Right kidney (tissue), 9 donors: ENCODE results near the gene CD81.
"Not testable (repeated sequence)": the region's sequence is repeated elsewhere in the genome, so short reads cannot be mapped to it uniquely, and the experiment has no call there.

Source experiments
- DNase-seq: peaks from one replicate; pipeline ENCODE4 v3.0.0-alpha.2; 2016
- long read RNA-seq, 8 donors: transcript quantifications; one replicate each; lab custom pipeline, GENCODE V29; 2026

Gene CD81
- long read RNA-seq, donor 1, transcript CD81-207 (6 exons, 890 nt), result minor isoform, 5 of 380 reads
- long read RNA-seq, donor 1, transcript CD81-201 (8 exons, 1,520 nt), result major isoform, 312 of 380 reads
- long read RNA-seq, donor 1, transcript CD81-204 (5 exons, 940 nt), result minor isoform, 7 of 380 reads
- long read RNA-seq, donor 1, partial matches to known transcripts, result 26 of 380 reads
- long read RNA-seq, donor 1, other reads (novel, unspliced or antisense), result 27 of 380 reads
- long read RNA-seq, donor 2, transcript CD81-206 (2 exons, 898 nt), result minor isoform, 5 of 370 reads
- long read RNA-seq, donor 2, transcript CD81-201 (8 exons, 1,520 nt), result major isoform, 229 of 370 reads
- long read RNA-seq, donor 2, partial matches to known transcripts, result 117 of 370 reads
- long read RNA-seq, donor 2, other reads (novel, unspliced or antisense), result 13 of 370 reads
- long read RNA-seq, donor 3, transcript CD81-204 (5 exons, 940 nt), result minor isoform, 16 of 308 reads
- long read RNA-seq, donor 3, transcript CD81-201 (8 exons, 1,520 nt), result major isoform, 194 of 308 reads
- long read RNA-seq, donor 3, transcript CD81-206 (2 exons, 898 nt), result minor isoform, 6 of 308 reads
- long read RNA-seq, donor 3, partial matches to known transcripts, result 78 of 308 reads
- long read RNA-seq, donor 3, other reads (novel, unspliced or antisense), result 11 of 308 reads
- long read RNA-seq, donor 4, transcript CD81-204 (5 exons, 940 nt), result minor isoform, 28 of 508 reads
- long read RNA-seq, donor 4, transcript CD81-207 (6 exons, 890 nt), result minor isoform, 5 of 508 reads
- long read RNA-seq, donor 4, transcript CD81-201 (8 exons, 1,520 nt), result major isoform, 280 of 508 reads
- long read RNA-seq, donor 4, transcript CD81-206 (2 exons, 898 nt), result minor isoform, 7 of 508 reads
- long read RNA-seq, donor 4, partial matches to known transcripts, result 167 of 508 reads
- long read RNA-seq, donor 4, other reads (novel, unspliced or antisense), result 19 of 508 reads
- long read RNA-seq, donor 5, full-length matches to known transcripts, result 399 of 618 reads
- long read RNA-seq, donor 5, partial matches to known transcripts, result 182 of 618 reads
- long read RNA-seq, donor 5, other reads (novel, unspliced or antisense), result 37 of 618 reads
- long read RNA-seq, donor 6, transcript CD81-204 (5 exons, 940 nt), result minor isoform, 10 of 560 reads
- long read RNA-seq, donor 6, transcript CD81-201 (8 exons, 1,520 nt), result major isoform, 350 of 560 reads
- long read RNA-seq, donor 6, partial matches to known transcripts, result 179 of 560 reads
- long read RNA-seq, donor 6, other reads (novel, unspliced or antisense), result 16 of 560 reads
- long read RNA-seq, donor 7, transcript CD81-206 (2 exons, 898 nt), result minor isoform, 8 of 828 reads
- long read RNA-seq, donor 7, transcript CD81-201 (8 exons, 1,520 nt), result major isoform, 519 of 828 reads
- long read RNA-seq, donor 7, transcript CD81-204 (5 exons, 940 nt), result minor isoform, 39 of 828 reads
- long read RNA-seq, donor 7, partial matches to known transcripts, result 208 of 828 reads
- long read RNA-seq, donor 7, other reads (novel, unspliced or antisense), result 52 of 828 reads
- long read RNA-seq, donor 8, transcript CD81-206 (2 exons, 898 nt), result minor isoform, 5 of 543 reads
- long read RNA-seq, donor 8, transcript CD81-201 (8 exons, 1,520 nt), result major isoform, 364 of 543 reads
- long read RNA-seq, donor 8, transcript CD81-204 (5 exons, 940 nt), result minor isoform, 19 of 543 reads
- long read RNA-seq, donor 8, transcript CD81-207 (6 exons, 890 nt), result minor isoform, 7 of 543 reads
- long read RNA-seq, donor 8, partial matches to known transcripts, result 114 of 543 reads
- long read RNA-seq, donor 8, other reads (novel, unspliced or antisense), result 34 of 543 reads

GRCh38 chr11:2376751-2377451 lies at the start of gene CD81:
CD81 (plus strand) TSS chr11:2377310; CDS start chr11:2377550, 240 bp downstream.
- peak; percentile 60 for DNase-seq

GRCh38 chr11:2328021-2328420 lies 49.1 kb upstream of the CD81 start:
- DNase-seq, result no peak

GRCh38 chr11:2328656-2329354 lies 48.3 kb upstream of the CD81 start:
- DNase-seq, result no peak

- DNase-seq, result no peak
These were observed 47.6 kb upstream of the CD81 start for GRCh38 chr11:2329551-2329950.

GRCh38 chr11:2330696-2331095 lies 46.4 kb upstream of the CD81 start:
- no peak for DNase-seq

- no peak for DNase-seq
These were observed 45.7 kb upstream of the CD81 start for GRCh38 chr11:2331404-2331803.

GRCh38 chr11:2332569-2332968 lies 44.5 kb upstream of the CD81 start:
- DNase-seq, result not testable (repeated sequence)

- not testable (repeated sequence) for DNase-seq
These were observed 43.5 kb upstream of the CD81 start for GRCh38 chr11:2333486-2334205.

GRCh38 chr11:2335286-2335685 lies 41.8 kb upstream of the CD81 start:
- DNase-seq, result not testable (repeated sequence)

- DNase-seq, result not testable (repeated sequence)
These were observed 38.4 kb upstream of the CD81 start for GRCh38 chr11:2338760-2339159.

GRCh38 chr11:2342557-2342956 lies 34.6 kb upstream of the CD81 start:
- no peak for DNase-seq

- DNase-seq, result no peak
These were observed 34.1 kb upstream of the CD81 start for GRCh38 chr11:2342981-2343380.

- no peak for DNase-seq
These were observed 33.6 kb upstream of the CD81 start for GRCh38 chr11:2343502-2343901.

GRCh38 chr11:2345050-2345449 lies 32.1 kb upstream of the CD81 start:
- no peak for DNase-seq

- DNase-seq, result no peak
These were observed 31.1 kb upstream of the CD81 start for GRCh38 chr11:2346014-2346413.

GRCh38 chr11:2346586-2347307 lies 30.4 kb upstream of the CD81 start:
- DNase-seq, result no peak

- no peak for DNase-seq
These were observed 29.7 kb upstream of the CD81 start for GRCh38 chr11:2347308-2347830.

GRCh38 chr11:2348986-2349385 lies 28.1 kb upstream of the CD81 start:
- DNase-seq, result no peak
